ENCODE data around the gene MED13.

- no peak for TF ChIP-seq CTCF (IDR thresholded peaks at IDR 0.05)
- no peak for TF ChIP-seq POLR2AphosphoS5 (IDR thresholded peaks at IDR 0.05)
Measured at GRCh38 chr17:61908292-61909037, 156.6 kb downstream of the MED13 start.

Data from stomach (tissue), 4 donors.